Measurements from ENCODE around the gene RPL13. TPM values are rescaled to one million over a fixed set of nuclear protein-coding genes. Genes with fewer than 3 reads are reported as not detected.
A peak's percentile ranks its signal among the peaks of the same experiment; 100 is the strongest.

Gene RPL13
- total RNA-seq, 3 donors from 2014 or later (not counting 1 experiment from before 2014, with no cell fraction given): 1,286 to 1,549 (median 1,294) TPM

- H3K4me1 Mint-ChIP-seq: peaks cover 27 to 32% of the 10 kb centered on the region in 2 donors
- no peaks in the 10 kb centered on the region for H3K27me3 ChIP-seq (ENCODE audit: control insufficient read depth, insufficient read depth, low read length)
- no peak overlapping the region for H3K4me3 ChIP-seq (ENCODE audit: low read length)
- no peaks in the 10 kb centered on the region for H3K9me3 Mint-ChIP-seq
- ATAC-seq (no peak), DNase-seq (no peak)
- WGBS (ENCODE audit: insufficient coverage): 48% methylated on average over 3 of the region's 3 CpGs
- no peaks in the 10 kb centered on the region for H3K9me3 ChIP-seq (ENCODE audit: control insufficient read depth, insufficient read depth, low read length)
- H3K27ac Mint-ChIP-seq: peak overlapping the region in 1 of 2 donors; percentile 77
- H3K36me3 Mint-ChIP-seq: peaks cover 11% of the 10 kb centered on the region
- H3K27me3 Mint-ChIP-seq (ENCODE audit: low read depth in 2 of 2): no peaks in the 10 kb centered on the region
- TF ChIP-seq, protein P1, sequence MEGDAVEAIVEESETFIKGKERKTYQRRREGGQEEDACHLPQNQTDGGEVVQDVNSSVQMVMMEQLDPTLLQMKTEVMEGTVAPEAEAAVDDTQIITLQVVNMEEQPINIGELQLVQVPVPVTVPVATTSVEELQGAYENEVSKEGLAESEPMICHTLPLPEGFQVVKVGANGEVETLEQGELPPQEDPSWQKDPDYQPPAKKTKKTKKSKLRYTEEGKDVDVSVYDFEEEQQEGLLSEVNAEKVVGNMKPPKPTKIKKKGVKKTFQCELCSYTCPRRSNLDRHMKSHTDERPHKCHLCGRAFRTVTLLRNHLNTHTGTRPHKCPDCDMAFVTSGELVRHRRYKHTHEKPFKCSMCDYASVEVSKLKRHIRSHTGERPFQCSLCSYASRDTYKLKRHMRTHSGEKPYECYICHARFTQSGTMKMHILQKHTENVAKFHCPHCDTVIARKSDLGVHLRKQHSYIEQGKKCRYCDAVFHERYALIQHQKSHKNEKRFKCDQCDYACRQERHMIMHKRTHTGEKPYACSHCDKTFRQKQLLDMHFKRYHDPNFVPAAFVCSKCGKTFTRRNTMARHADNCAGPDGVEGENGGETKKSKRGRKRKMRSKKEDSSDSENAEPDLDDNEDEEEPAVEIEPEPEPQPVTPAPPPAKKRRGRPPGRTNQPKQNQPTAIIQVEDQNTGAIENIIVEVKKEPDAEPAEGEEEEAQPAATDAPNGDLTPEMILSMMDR (IDR thresholded peaks at IDR 0.05): no peak
- H3K27ac ChIP-seq (ENCODE audit: low read length): no peak overlapping the region
- no peak overlapping the region for H3K4me3 Mint-ChIP-seq
- intact Hi-C loops (cut with micrococcal nuclease): loop anchor here (10.0 kb wide), 1 partner anchor 90 kb away; the partner anchor contains the start of genes CHMP1A and SPATA33
- H3K4me1 ChIP-seq (ENCODE audit: control insufficient read depth, insufficient read depth, low read length): peaks cover 34% of the 10 kb centered on the region
- H3K36me3 ChIP-seq (ENCODE audit: control insufficient read depth, insufficient read depth, low read length): peaks cover 37% of the 10 kb centered on the region
Measured at GRCh38 chr16:89565256-89565505, 4.7 kb downstream of the RPL13 start.

GRCh38 chr16:89565506-89566372 lies 5.3 kb downstream of the RPL13 start:
- Mint-ChIP-seq H3K4me1 (peaks cover 27 to 32% of the 10 kb centered on the region in 2 donors), H3K4me3 (peak overlapping the region; percentile 72), H3K36me3 (peaks cover 11% of the 10 kb centered on the region), H3K27ac (peak overlapping the region in 1 of 2 donors; percentile 77), H3K27me3 (ENCODE audit: low read depth in 2 of 2) (no peaks in the 10 kb centered on the region), H3K9me3 (no peaks in the 10 kb centered on the region)
- Histone ChIP-seq H3K4me3 (ENCODE audit: low read length) (no peak overlapping the region), H3K9me3 (ENCODE audit: control insufficient read depth, insufficient read depth, low read length) (no peaks in the 10 kb centered on the region), H3K27ac (ENCODE audit: low read length) (no peak overlapping the region), H3K4me1 (ENCODE audit: control insufficient read depth, insufficient read depth, low read length) (peaks cover 34% of the 10 kb centered on the region), H3K36me3 (ENCODE audit: control insufficient read depth, insufficient read depth, low read length) (peaks cover 37% of the 10 kb centered on the region), H3K27me3 (ENCODE audit: control insufficient read depth, insufficient read depth, low read length) (no peaks in the 10 kb centered on the region)
- TF ChIP-seq, protein P1 (IDR thresholded peaks at IDR 0.05): peak; percentile 20
- intact Hi-C loops (cut with micrococcal nuclease): loop anchor here (10.0 kb wide), 1 partner anchor 89 kb away; the partner anchor contains the start of genes CHMP1A and SPATA33
- 4% methylated on average over 46 of the region's 46 CpGs for WGBS (ENCODE audit: insufficient coverage)
- DNase-seq (peak in 1 of 2 donors; percentile 62), ATAC-seq (peak; percentile 56 to 64 (median 63))

DNA sequence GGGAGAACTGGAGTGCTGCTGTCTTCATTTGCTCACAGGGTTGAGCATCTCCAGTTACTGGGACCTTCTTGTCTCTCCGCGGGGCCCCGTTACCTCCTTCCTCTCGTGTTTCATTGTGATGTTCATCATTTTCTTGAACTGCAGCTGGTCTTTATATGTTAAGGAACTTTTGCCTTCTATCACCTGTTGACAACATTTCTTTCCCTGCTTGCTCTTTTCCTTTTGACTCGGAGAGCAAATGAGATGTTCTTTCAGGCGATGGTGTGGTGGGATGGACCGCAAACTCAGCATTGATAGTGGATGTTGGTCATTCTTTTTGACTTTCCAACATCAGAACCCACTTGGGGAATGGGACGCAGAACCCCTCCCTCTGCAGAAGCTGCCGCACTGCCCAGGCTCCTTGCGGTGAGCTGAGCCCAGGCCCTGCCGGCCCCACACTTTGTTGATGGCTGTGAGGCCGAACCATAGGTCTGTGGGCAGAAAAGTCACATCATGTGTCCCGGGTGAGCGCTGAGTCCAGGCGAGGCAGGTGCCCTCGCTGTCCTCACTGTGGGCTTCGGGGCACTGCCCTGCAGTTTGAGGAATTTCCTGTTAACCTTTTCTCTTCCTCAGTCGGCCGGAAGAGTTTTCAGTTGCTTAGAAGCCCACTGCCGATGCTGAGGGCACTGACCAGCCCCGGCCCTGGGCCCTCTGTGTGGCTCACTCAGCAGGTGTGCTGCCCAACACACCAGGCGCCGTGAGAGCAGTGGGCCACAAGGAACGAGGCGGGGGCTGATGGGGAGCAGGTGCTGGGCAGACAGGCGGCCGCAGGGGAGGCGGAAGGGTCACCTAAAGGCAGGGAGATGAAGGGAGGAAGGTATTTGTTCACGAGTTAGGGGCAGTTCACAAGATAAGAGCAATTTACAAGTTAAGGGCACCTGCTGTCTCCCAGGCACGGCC lies 7.4 kb downstream of the RPL13 start:
- no peaks in the 10 kb centered on the region for H3K9me3 ChIP-seq (ENCODE audit: control insufficient read depth, insufficient read depth, low read length)
- H3K4me1 Mint-ChIP-seq: peaks cover 10 to 30% of the 10 kb centered on the region in 2 donors
- peaks cover 12% of the 10 kb centered on the region in 2 donors for H3K27me3 Mint-ChIP-seq (ENCODE audit: low read depth in 2 of 2)
- intact Hi-C loops (cut with micrococcal nuclease): loop anchor here (10.0 kb wide), 1 partner anchor 87 kb away; the partner anchor contains the start of genes CHMP1A and SPATA33
- peaks cover 1% of the 10 kb centered on the region for H3K36me3 Mint-ChIP-seq
- no peak overlapping the region for H3K27ac Mint-ChIP-seq
- no peaks in the 10 kb centered on the region for H3K27me3 ChIP-seq (ENCODE audit: control insufficient read depth, insufficient read depth, low read length)
- peaks cover 20% of the 10 kb centered on the region for H3K36me3 ChIP-seq (ENCODE audit: control insufficient read depth, insufficient read depth, low read length)
- 92% methylated on average over 27 of the region's 30 CpGs for WGBS (ENCODE audit: insufficient coverage)
- H3K4me1 ChIP-seq (ENCODE audit: control insufficient read depth, insufficient read depth, low read length): peaks cover 24% of the 10 kb centered on the region
- H3K27ac ChIP-seq (ENCODE audit: low read length): no peak overlapping the region
- H3K9me3 Mint-ChIP-seq: no peaks in the 10 kb centered on the region
- DNase-seq (no peak), ATAC-seq (no peak)
- TF ChIP-seq, protein P1 (IDR thresholded peaks at IDR 0.05): no peak
- H3K4me3 ChIP-seq (ENCODE audit: low read length): no peak overlapping the region
- no peak overlapping the region for H3K4me3 Mint-ChIP-seq

All from natural killer cell (primary cell).